ENCODE results near the gene SND1.

SND1 gene

DNA sequence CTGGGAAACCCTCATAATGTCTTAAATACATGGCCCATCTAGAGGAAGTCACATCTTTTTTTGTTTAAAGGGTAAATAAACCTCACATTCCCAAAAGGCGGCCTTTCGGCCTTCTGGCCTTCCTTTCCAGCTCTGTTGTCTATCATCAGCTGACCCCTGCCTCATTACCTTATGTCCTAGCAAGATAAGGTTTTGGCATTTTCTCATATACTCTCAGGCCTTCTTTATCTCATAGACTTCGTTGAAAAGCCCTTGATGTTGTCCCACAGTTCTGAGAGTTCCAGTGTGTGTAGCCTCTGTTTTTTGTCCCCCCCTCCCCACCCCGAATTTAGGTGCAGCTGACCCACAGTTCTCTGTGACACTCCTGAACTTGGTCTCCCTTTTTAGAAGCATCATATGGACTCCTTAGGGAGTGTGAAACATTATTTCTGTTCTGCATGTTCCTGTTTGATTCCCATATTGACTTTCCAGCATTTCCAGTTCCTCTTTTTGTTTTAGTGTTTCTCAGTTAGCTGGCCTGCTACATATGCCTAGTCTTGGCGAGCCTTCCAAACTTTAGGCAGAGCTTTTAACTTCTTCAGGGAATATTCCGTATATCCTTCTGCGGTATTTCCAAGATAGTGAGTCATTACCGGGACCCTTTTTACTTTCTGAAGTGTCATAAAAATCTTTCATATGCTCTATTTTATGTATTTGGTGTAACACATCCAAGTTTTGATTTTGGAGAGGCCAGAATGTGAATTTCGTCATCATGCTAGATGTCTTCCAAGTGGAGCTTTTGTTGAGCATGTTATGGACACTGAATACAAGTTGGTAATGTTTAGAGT, 240.7 kb downstream of the SND1 start:
- peaks cover 32% of the 10 kb centered on the region for H3K36me3 ChIP-seq (ENCODE audit: insufficient read depth, low read length)
- TF ChIP-seq POLR2AphosphoS5 (IDR thresholded peaks at IDR 0.05; ENCODE audit: borderline replicate concordance, low read depth, low read length) (no peak), FOXP2 (optimal IDR thresholded peaks at IDR 0.05; ENCODE audit: control extremely low read depth, extremely low read length, insufficient read depth) (no peak), EZH2 (IDR thresholded peaks at IDR 0.05) (no peak)
- H3K9me3 ChIP-seq (ENCODE audit: low read depth, low read length) = no peaks in the 10 kb centered on the region
- H3K9ac ChIP-seq (ENCODE audit: insufficient read length) = no peak overlapping the region
- no peak for DNase-seq (ENCODE audit: low read depth, low spot score)
- H3K27ac ChIP-seq = no peak overlapping the region
- no peak overlapping the region for H3K4me3 ChIP-seq

DNA sequence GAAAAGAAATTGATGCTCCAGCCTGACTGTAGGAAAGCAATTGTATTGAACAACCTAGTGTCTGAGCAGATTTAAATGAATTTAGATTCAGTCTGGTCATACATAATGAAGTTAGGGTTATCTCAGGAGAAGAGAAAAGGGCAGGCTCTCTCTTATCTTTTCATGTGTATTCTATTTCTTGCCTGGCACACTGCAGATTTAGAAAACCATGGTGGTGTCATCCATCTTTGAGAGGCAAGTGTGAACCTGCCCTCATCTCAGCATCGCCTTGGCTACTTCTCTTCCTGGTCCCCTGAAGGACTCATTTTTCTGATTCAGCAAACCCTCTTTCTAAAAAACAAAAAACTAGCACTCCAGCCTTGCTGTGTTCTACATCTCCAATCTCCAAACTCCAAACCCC, 241.6 kb downstream of the SND1 start:
- TF ChIP-seq POLR2AphosphoS5 (IDR thresholded peaks at IDR 0.05; ENCODE audit: borderline replicate concordance, low read depth, low read length) (no peak), EZH2 (IDR thresholded peaks at IDR 0.05) (no peak), FOXP2 (optimal IDR thresholded peaks at IDR 0.05; ENCODE audit: control extremely low read depth, extremely low read length, insufficient read depth) (no peak)
- no peak overlapping the region for H3K27ac ChIP-seq
- DNase-seq (ENCODE audit: low read depth, low spot score) = no peak
- H3K36me3 ChIP-seq (ENCODE audit: insufficient read depth, low read length) = peaks cover 27% of the 10 kb centered on the region
- H3K4me3 ChIP-seq = no peak overlapping the region
- H3K9me3 ChIP-seq (ENCODE audit: low read depth, low read length) = no peaks in the 10 kb centered on the region
- no peak overlapping the region for H3K9ac ChIP-seq (ENCODE audit: insufficient read length)

DNA sequence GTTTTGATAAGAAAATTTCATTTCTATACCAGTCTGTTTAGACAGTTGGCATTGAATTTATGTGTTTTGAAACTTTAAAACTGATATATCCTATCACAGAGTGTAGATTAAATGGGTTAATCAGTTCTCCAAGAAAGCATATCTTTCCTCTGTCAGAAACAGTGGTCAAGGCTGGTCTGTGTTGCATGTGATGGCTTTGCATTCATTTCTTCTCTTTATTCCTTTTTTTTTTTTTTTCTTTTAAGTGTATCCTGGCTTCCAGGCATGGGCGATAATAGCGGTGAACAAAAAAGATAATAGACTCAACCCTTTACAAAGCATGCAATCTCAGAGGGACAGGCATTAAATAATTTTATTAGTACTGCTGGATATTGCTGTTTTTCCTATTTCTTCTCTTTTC, 242.6 kb downstream of the SND1 start:
- TF ChIP-seq EZH2 (IDR thresholded peaks at IDR 0.05) = no peak
- TF ChIP-seq FOXP2 (optimal IDR thresholded peaks at IDR 0.05; ENCODE audit: control extremely low read depth, extremely low read length, insufficient read depth) = no peak
- no peak for TF ChIP-seq POLR2AphosphoS5 (IDR thresholded peaks at IDR 0.05; ENCODE audit: borderline replicate concordance, low read depth, low read length)
- peaks cover 19% of the 10 kb centered on the region for H3K36me3 ChIP-seq (ENCODE audit: insufficient read depth, low read length)
- no peak overlapping the region for H3K27ac ChIP-seq
- no peaks in the 10 kb centered on the region for H3K9me3 ChIP-seq (ENCODE audit: low read depth, low read length)
- H3K9ac ChIP-seq (ENCODE audit: insufficient read length) = no peak overlapping the region
- no peak for DNase-seq (ENCODE audit: low read depth, low spot score)
- H3K4me3 ChIP-seq = no peak overlapping the region

DNA sequence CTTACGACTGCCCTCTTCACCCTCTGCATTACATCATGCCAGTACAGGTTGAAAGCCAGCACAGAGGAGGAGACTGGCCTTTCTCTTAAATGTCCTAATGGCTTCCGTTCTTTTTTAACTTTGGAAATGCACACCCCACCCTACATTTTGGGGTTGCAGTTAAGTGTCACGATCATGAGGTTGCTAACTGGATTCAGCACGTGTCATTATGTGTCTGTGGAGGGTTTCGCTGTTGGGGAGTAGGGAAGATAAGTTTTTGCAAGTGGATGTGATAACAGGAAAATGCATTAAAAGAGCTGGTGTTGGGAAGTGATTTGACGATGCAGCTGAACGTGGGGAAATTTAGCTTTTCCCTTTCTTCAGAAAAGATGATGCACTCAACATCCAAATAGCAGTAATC, 243.4 kb downstream of the SND1 start:
- TF ChIP-seq FOXP2 (optimal IDR thresholded peaks at IDR 0.05; ENCODE audit: control extremely low read depth, extremely low read length, insufficient read depth) (no peak), POLR2AphosphoS5 (IDR thresholded peaks at IDR 0.05; ENCODE audit: borderline replicate concordance, low read depth, low read length) (no peak), EZH2 (IDR thresholded peaks at IDR 0.05) (no peak)
- Histone ChIP-seq H3K27ac (no peak overlapping the region), H3K9ac (ENCODE audit: insufficient read length) (no peak overlapping the region)

DNA sequence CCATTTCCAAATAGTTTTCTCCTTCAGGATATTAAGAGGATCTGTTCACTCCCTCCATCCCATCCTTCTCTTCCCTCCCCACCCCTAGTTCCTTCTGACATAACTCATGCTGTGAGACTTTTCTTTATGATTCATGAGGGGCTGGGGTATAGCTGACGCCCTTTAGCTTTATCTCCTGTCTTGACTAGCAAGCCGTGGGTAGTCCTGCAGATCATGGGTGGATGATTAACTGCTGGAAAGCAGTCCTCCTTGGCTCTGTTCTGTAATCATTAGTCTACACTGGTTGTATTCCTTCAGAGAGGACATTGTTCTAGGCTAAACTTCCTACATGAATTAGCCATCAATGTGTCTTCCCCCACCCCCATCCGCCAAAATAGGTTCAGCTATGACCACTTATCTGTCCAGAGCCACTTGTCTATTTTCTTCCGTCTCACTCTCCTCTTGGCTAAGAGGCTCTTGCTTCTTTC, 243.9 kb downstream of the SND1 start:
- no peak for DNase-seq (ENCODE audit: low read depth, low spot score)
- TF ChIP-seq EZH2 (IDR thresholded peaks at IDR 0.05) = no peak
- no peak for TF ChIP-seq FOXP2 (optimal IDR thresholded peaks at IDR 0.05; ENCODE audit: control extremely low read depth, extremely low read length, insufficient read depth)
- TF ChIP-seq POLR2AphosphoS5 (IDR thresholded peaks at IDR 0.05; ENCODE audit: borderline replicate concordance, low read depth, low read length) = no peak
- no peak overlapping the region for H3K9ac ChIP-seq (ENCODE audit: insufficient read length)
- no peak overlapping the region for H3K4me3 ChIP-seq
- H3K9me3 ChIP-seq (ENCODE audit: low read depth, low read length) = no peaks in the 10 kb centered on the region
- H3K36me3 ChIP-seq (ENCODE audit: insufficient read depth, low read length) = peaks cover 15% of the 10 kb centered on the region
- H3K27ac ChIP-seq = no peak overlapping the region

More for the DNA sequence above, 243.4 kb downstream of the SND1 start:
- peaks cover 16% of the 10 kb centered on the region for H3K36me3 ChIP-seq (ENCODE audit: insufficient read depth, low read length)
- no peak overlapping the region for H3K4me3 ChIP-seq
- no peaks in the 10 kb centered on the region for H3K9me3 ChIP-seq (ENCODE audit: low read depth, low read length)
- DNase-seq (ENCODE audit: low read depth, low spot score) = no peak

- DNase-seq (ENCODE audit: low read depth, low spot score) = no peak
- H3K9me3 ChIP-seq (ENCODE audit: low read depth, low read length) = no peaks in the 10 kb centered on the region
- no peak overlapping the region for H3K4me3 ChIP-seq
- H3K36me3 ChIP-seq (ENCODE audit: insufficient read depth, low read length) = peaks cover 9% of the 10 kb centered on the region
- TF ChIP-seq FOXP2 (optimal IDR thresholded peaks at IDR 0.05; ENCODE audit: control extremely low read depth, extremely low read length, insufficient read depth) (no peak), EZH2 (IDR thresholded peaks at IDR 0.05) (no peak), POLR2AphosphoS5 (IDR thresholded peaks at IDR 0.05; ENCODE audit: borderline replicate concordance, low read depth, low read length) (no peak)
- H3K9ac ChIP-seq (ENCODE audit: insufficient read length) = no peak overlapping the region
- H3K27ac ChIP-seq = no peak overlapping the region
These were observed 244.7 kb downstream of the SND1 start for GRCh38 chr7:127896659-127897058.

DNA sequence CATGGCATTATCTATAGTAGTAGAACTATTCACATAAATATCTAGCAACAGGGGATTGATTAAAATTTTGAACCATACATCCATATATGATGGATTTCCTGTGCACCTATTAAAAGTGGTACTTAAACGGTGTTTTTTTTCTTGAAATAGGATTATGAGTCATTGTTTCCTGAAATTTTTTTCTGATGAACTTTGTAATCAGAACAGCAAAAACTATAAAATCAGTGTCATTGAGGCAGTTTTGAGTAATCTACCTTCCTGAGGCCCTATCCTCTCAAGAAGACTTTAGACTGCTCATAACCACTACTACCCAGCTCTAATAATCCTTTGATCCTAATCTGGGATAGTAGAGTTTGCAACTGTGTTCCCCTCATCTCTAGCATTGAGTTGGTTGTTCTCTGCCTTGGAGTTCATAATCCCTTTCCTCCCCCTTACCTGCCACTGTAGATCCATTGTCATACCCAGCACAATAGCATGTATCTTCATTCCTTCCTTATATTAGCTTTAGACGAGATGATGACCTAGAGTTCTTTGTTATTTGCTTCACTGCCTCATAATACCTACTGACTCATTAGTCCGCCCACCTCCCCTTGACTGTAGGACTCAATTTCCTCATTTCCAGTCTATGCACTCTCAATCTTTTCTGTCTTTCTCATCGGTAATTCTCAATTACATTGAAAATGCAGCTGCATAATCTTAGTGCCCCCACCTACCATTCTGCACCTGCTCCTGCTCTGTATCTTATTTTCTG, 245.9 kb downstream of the SND1 start:
- H3K9me3 ChIP-seq (ENCODE audit: low read depth, low read length) = no peaks in the 10 kb centered on the region
- H3K9ac ChIP-seq (ENCODE audit: insufficient read length) = no peak overlapping the region
- peaks cover 4% of the 10 kb centered on the region; the same call in 1 of the 2 replicates for H3K36me3 ChIP-seq (ENCODE audit: insufficient read depth, low read length)
- TF ChIP-seq POLR2AphosphoS5 (IDR thresholded peaks at IDR 0.05; ENCODE audit: borderline replicate concordance, low read depth, low read length) (no peak), FOXP2 (optimal IDR thresholded peaks at IDR 0.05; ENCODE audit: control extremely low read depth, extremely low read length, insufficient read depth) (no peak), EZH2 (IDR thresholded peaks at IDR 0.05) (no peak)
- H3K4me3 ChIP-seq = no peak overlapping the region
- no peak overlapping the region for H3K27ac ChIP-seq
- no peak for DNase-seq (ENCODE audit: low read depth, low spot score)

GRCh38 chr7:127899411-127899810, 247.4 kb downstream of the SND1 start:
- Histone ChIP-seq H3K9me3 (ENCODE audit: low read depth, low read length) (no peaks in the 10 kb centered on the region), H3K27ac (no peak overlapping the region), H3K4me3 (no peak overlapping the region), H3K9ac (ENCODE audit: insufficient read length) (no peak overlapping the region), H3K36me3 (ENCODE audit: insufficient read depth, low read length) (no peaks in the 10 kb centered on the region; the same call in 1 of the 2 replicates)
- DNase-seq (ENCODE audit: low read depth, low spot score) = no peak
- no peak for TF ChIP-seq EZH2 (IDR thresholded peaks at IDR 0.05)
- TF ChIP-seq POLR2AphosphoS5 (IDR thresholded peaks at IDR 0.05; ENCODE audit: borderline replicate concordance, low read depth, low read length) = no peak
- TF ChIP-seq FOXP2 (optimal IDR thresholded peaks at IDR 0.05; ENCODE audit: control extremely low read depth, extremely low read length, insufficient read depth) = no peak
